ENCODE measurements around the gene R3HDM2. TPM values are rescaled to one million over a fixed set of nuclear protein-coding genes. Genes with fewer than 3 reads are reported as not detected.

The R3HDM2 gene
- total RNA-seq (22.8 and 28.7 TPM in 2 replicates), polyA plus RNA-seq (13.4 and 17.1 TPM in 2 replicates)

DNA sequence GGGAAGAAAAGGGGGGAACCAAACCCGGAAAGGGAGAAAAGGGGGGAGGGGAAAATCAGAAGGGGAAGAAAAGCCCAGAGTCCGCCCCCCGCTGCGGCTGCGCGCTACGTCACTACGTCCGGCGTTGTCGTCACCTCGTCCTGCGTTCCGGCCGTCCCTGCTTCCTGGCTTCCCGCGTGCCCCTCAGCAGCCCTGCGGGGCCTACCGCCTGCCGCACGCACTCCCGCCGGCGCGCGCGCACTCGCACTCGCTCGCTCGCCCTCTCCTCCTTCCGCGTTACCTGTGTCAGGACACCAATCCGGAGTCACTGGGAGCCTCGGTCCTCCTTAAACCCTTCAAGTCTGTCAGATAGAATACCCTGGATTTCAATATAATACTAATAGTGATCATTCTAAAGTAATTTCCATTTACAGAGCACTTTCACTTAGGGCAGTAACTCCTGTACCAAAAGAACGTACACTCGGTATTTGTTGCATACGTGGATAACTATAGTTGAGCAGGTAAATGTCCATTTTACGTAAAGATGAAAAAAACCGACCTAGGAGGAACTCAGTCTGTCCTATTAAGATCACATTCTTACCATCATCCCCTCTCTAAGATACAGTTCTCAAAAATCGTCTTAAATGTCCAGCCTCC, at the start of gene R3HDM2:
R3HDM2 (minus strand) TSS at position 113 of the 636 bp plus-strand sequence. CDS start 120,615 bp downstream, outside the sequence.
- 5% methylated on average over 28 of the region's 41 CpGs for WGBS (ENCODE audit: low lambda C conversion rate, missing lambda C conversion rate)

DNA sequence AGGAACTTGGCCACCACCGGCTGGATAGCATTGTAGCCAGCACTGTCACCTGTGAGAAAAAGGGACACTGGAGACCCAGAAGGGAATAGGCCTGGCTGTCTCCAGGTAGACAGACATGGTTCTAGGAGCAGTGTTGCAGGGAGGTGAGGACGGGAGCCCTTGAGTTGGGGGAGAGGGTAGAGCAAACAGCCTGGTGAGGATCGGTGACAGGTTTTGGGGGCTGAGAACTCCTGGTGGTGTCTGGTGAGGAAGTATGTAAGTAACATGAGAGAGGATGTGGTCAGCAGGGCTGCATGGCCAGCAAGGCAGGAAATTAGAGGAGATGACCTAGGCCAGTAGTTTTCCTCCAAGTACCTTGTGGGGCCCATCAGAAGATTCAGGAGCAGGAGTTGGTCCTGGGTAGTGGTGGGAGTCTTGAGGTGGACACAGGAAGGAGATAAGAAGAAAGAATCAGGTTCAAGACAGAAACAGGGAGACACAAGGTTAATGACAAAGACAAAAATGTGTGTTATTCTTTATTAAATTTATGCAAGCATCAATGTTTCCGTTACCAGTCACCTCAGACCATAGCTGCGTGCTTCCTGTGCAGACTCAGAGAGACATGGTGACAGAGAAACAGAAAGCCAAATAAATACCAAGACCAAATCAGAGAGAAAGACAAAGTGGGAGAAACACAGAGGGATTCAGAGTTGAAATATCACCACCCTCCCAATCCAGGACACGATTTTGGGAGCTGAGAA, 48.7 kb upstream of the R3HDM2 start, which contains the start of gene ARHGAP9:
ARHGAP9 (minus strand) TSS at position 491 of the 740 bp plus-strand sequence; CDS start at position 31, 460 bp downstream.
- no peaks in the 10 kb centered on the region for H3K79me2 ChIP-seq
- H3K4me3 ChIP-seq, result no peak within 1 kb of the TSS
- no peak within 1 kb of the TSS for H2AFZ ChIP-seq
- H3K4me1 ChIP-seq (ENCODE audit: insufficient read depth), result peaks cover 13% of the 10 kb centered on the region
- TF ChIP-seq, protein P1, sequence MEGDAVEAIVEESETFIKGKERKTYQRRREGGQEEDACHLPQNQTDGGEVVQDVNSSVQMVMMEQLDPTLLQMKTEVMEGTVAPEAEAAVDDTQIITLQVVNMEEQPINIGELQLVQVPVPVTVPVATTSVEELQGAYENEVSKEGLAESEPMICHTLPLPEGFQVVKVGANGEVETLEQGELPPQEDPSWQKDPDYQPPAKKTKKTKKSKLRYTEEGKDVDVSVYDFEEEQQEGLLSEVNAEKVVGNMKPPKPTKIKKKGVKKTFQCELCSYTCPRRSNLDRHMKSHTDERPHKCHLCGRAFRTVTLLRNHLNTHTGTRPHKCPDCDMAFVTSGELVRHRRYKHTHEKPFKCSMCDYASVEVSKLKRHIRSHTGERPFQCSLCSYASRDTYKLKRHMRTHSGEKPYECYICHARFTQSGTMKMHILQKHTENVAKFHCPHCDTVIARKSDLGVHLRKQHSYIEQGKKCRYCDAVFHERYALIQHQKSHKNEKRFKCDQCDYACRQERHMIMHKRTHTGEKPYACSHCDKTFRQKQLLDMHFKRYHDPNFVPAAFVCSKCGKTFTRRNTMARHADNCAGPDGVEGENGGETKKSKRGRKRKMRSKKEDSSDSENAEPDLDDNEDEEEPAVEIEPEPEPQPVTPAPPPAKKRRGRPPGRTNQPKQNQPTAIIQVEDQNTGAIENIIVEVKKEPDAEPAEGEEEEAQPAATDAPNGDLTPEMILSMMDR (IDR thresholded peaks at IDR 0.05; ENCODE audit: poor library complexity), result no peak
- TF ChIP-seq EZH2phosphoT487 (IDR thresholded peaks at IDR 0.05; ENCODE audit: low read depth, severe bottlenecking, unreplicated experiment), result no peak
- no peak for TF ChIP-seq EZH2 (IDR thresholded peaks at IDR 0.05; ENCODE audit: borderline replicate concordance)
- no peak for DNase-seq (ENCODE audit: low spot score)
- no peaks in the 10 kb centered on the region for H3K9me2 ChIP-seq (replicated peaks; ENCODE audit: insufficient read depth)
- H3K9me3 ChIP-seq (ENCODE audit: low read depth), result no peaks in the 10 kb centered on the region
- no peak within 1 kb of the TSS for H3K4me2 ChIP-seq
- no peak within 1 kb of the TSS for H3K27ac ChIP-seq
- no peaks in the 10 kb centered on the region for H3K36me3 ChIP-seq (replicated peaks; ENCODE audit: insufficient read depth, low read depth)
- peaks cover 33% of the 10 kb centered on the region for H3K27me3 ChIP-seq
- WGBS (ENCODE audit: low lambda C conversion rate, missing lambda C conversion rate), result 87% methylated on average over 6 of the region's 6 CpGs
- H4K20me1 ChIP-seq (ENCODE audit: insufficient read depth, poor library complexity, severe bottlenecking), result no peaks in the 10 kb centered on the region

More for the DNA sequence above, at the start of gene R3HDM2:
- Histone ChIP-seq H3K36me3 (replicated peaks; ENCODE audit: insufficient read depth, low read depth) (no peaks in the 10 kb centered on the region), H4K20me1 (ENCODE audit: insufficient read depth, poor library complexity, severe bottlenecking) (no peaks in the 10 kb centered on the region), H3K9me2 (replicated peaks; ENCODE audit: insufficient read depth) (no peaks in the 10 kb centered on the region), H3K4me1 (ENCODE audit: insufficient read depth) (peaks cover 16% of the 10 kb centered on the region), H3K27ac (peak within 1 kb of the TSS; percentile 97), H3K27me3 (no peaks in the 10 kb centered on the region), H2AFZ (peak within 1 kb of the TSS; percentile 80), H3K9me3 (ENCODE audit: low read depth) (no peaks in the 10 kb centered on the region), H3K4me2 (peak within 1 kb of the TSS; percentile 79), H3K79me2 (peaks cover 40% of the 10 kb centered on the region), H3K4me3 (peak within 1 kb of the TSS; percentile 55)
- DNase-seq (ENCODE audit: low spot score), result peak; percentile 98
- no peak for TF ChIP-seq EZH2 (IDR thresholded peaks at IDR 0.05; ENCODE audit: borderline replicate concordance)
- no peak for TF ChIP-seq EZH2phosphoT487 (IDR thresholded peaks at IDR 0.05; ENCODE audit: low read depth, severe bottlenecking, unreplicated experiment)
- TF ChIP-seq, protein P1 (IDR thresholded peaks at IDR 0.05; ENCODE audit: poor library complexity), result no peak

DNA sequence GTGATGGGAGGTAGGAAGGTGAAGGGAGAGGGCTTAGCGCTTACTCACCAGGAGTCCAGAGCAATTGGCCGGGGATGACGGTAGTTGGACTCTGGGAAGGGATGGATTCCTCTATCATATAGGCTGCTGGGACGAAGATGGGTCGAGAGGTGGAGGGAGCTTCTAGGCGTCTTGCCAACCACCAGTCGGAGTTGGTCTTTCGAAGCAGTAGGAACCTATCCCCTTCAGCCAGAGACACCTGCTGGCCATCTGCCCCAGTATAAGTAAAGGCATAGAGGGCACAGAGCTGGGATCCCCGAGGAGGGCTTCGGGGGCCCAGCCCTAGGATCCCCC, 48.2 kb upstream of the R3HDM2 start:
- 93% methylated on average over 10 of the region's 10 CpGs for WGBS (ENCODE audit: low lambda C conversion rate, missing lambda C conversion rate)
- TF ChIP-seq EZH2phosphoT487 (IDR thresholded peaks at IDR 0.05; ENCODE audit: low read depth, severe bottlenecking, unreplicated experiment) (no peak), EZH2 (IDR thresholded peaks at IDR 0.05; ENCODE audit: borderline replicate concordance) (no peak)
- TF ChIP-seq, protein P1 (IDR thresholded peaks at IDR 0.05; ENCODE audit: poor library complexity), result no peak
- Histone ChIP-seq H3K4me3 (no peak overlapping the region), H3K9me2 (replicated peaks; ENCODE audit: insufficient read depth) (no peaks in the 10 kb centered on the region), H4K20me1 (ENCODE audit: insufficient read depth, poor library complexity, severe bottlenecking) (no peaks in the 10 kb centered on the region), H3K4me1 (ENCODE audit: insufficient read depth) (peaks cover 13% of the 10 kb centered on the region), H3K9me3 (ENCODE audit: low read depth) (no peaks in the 10 kb centered on the region), H3K4me2 (no peak overlapping the region), H3K79me2 (no peaks in the 10 kb centered on the region), H3K27me3 (peaks cover 38% of the 10 kb centered on the region), H3K27ac (no peak overlapping the region), H2AFZ (no peak overlapping the region), H3K36me3 (replicated peaks; ENCODE audit: insufficient read depth, low read depth) (no peaks in the 10 kb centered on the region)
- DNase-seq (ENCODE audit: low spot score), result no peak
